Thyroid gland (tissue), 4 donors: ENCODE measurements around the gene ABHD2.

ENCODE experiments used
- POLR2A ChIP-seq, 2 donors: fragments of 450-650 bp; IDR thresholded peaks; one replicate each; pipeline ENCODE4 v1.6.1; 2017; ENCODE audit warnings: antibody characterized with exemption in 2 of 2, mild to moderate bottlenecking in 2 of 2, moderate library complexity in 1 of 2
- TF ChIP-seq, protein P1 (sequence below), 6 experiments: fragments of 200-600 bp in 3 of 6; fragments of 450-650 bp in 3 of 6; sonication (generic) in 3 of 6; IDR thresholded peaks; one replicate each; pipeline ENCODE4 v1.5.1; 2016 to 2019; ENCODE audit warnings: antibody characterized with exemption in 6 of 6, mild to moderate bottlenecking in 2 of 6, inconsistent platforms in 1 of 6, moderate library complexity in 1 of 6

DNA sequence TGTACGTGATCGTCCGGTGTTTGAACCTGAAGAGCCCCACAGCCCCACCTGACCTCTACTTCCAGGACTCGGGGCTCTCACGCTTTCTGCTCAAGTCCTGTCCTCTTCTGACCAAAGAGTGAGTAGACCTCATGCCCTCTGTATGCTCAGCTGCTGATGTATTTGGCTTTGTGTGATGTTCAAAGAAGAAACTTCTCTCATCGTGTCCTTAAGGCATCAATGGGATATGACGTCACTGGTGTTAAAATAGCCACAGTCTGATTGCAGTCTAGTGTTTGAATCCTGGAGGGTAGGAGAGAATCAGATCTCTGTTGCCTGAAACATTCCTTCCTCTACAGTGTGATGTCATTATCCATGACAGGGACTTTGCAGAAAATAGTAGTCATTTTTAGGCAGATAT, 28.1 kb downstream of the ABHD2 start:
- TF ChIP-seq POLR2A (IDR thresholded peaks at IDR 0.05), result no peak
- TF ChIP-seq, protein P1, sequence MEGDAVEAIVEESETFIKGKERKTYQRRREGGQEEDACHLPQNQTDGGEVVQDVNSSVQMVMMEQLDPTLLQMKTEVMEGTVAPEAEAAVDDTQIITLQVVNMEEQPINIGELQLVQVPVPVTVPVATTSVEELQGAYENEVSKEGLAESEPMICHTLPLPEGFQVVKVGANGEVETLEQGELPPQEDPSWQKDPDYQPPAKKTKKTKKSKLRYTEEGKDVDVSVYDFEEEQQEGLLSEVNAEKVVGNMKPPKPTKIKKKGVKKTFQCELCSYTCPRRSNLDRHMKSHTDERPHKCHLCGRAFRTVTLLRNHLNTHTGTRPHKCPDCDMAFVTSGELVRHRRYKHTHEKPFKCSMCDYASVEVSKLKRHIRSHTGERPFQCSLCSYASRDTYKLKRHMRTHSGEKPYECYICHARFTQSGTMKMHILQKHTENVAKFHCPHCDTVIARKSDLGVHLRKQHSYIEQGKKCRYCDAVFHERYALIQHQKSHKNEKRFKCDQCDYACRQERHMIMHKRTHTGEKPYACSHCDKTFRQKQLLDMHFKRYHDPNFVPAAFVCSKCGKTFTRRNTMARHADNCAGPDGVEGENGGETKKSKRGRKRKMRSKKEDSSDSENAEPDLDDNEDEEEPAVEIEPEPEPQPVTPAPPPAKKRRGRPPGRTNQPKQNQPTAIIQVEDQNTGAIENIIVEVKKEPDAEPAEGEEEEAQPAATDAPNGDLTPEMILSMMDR (IDR thresholded peaks at IDR 0.05), result no peak
